ENCODE data around the gene STRN3. TPM values are rescaled to one million over a fixed set of nuclear protein-coding genes. Genes with fewer than 3 reads are reported as not detected.
A peak's percentile ranks its signal among the peaks of the same experiment; 100 is the strongest.

STRN3 gene
- total RNA-seq, 2 experiments from 2014 or later: 14.7 to 15.3 TPM

- H3K36me3 Mint-ChIP-seq (ENCODE audit: low read depth): peaks cover 5% of the 10 kb centered on the region
- H3K9me3 Mint-ChIP-seq: no peaks in the 10 kb centered on the region
- intact Hi-C loops (cut with micrococcal nuclease): no loop called here
- peaks cover 6% of the 10 kb centered on the region for H3K4me1 Mint-ChIP-seq (ENCODE audit: low read depth)
- CTCF ChIA-PET: interaction anchor here (1.0 to 2.1 kb wide), 2 partner anchors 12 to 53 kb away, joined by 3 to 5 read pairs; no protein-coding TSS in a partner anchor
- H3K27me3 Mint-ChIP-seq: no peaks in the 10 kb centered on the region
- ATAC-seq: peak; percentile 39
- no peak overlapping the region for H3K27ac Mint-ChIP-seq
- TF ChIP-seq CTCF (IDR thresholded peaks at IDR 0.05): no peak
- H3K4me3 Mint-ChIP-seq: no peak overlapping the region
- POLR2A ChIA-PET: no interaction called here
- no peak for DNase-seq
Measured at GRCh38 chr14:31038521-31039166, 12.5 kb upstream of the STRN3 start.

- no peaks in the 10 kb centered on the region for H3K9me3 Mint-ChIP-seq
- ChIA-PET POLR2A (no interaction called here), CTCF (interaction anchor here (2.1 kb wide), 1 partner anchor 11 kb away, joined by 5 read pairs; no protein-coding TSS in a partner anchor)
- no peak overlapping the region for H3K4me3 Mint-ChIP-seq
- no peak overlapping the region for H3K27ac Mint-ChIP-seq
- H3K27me3 Mint-ChIP-seq: no peaks in the 10 kb centered on the region
- DNase-seq (no peak), ATAC-seq (no peak)
- intact Hi-C loops (cut with micrococcal nuclease): no loop called here
- peaks cover 5% of the 10 kb centered on the region for H3K36me3 Mint-ChIP-seq (ENCODE audit: low read depth)
- TF ChIP-seq CTCF (IDR thresholded peaks at IDR 0.05): no peak
- H3K4me1 Mint-ChIP-seq (ENCODE audit: low read depth): peaks cover 8% of the 10 kb centered on the region
Measured at GRCh38 chr14:31037709-31038221, 11.6 kb upstream of the STRN3 start.

GRCh38 chr14:31036552-31036951 lies 10.4 kb upstream of the STRN3 start:
- POLR2A ChIA-PET: no interaction called here
- peaks cover 11% of the 10 kb centered on the region for H3K4me1 Mint-ChIP-seq (ENCODE audit: low read depth)
- intact Hi-C loops (cut with micrococcal nuclease): no loop called here
- no peak for TF ChIP-seq CTCF (IDR thresholded peaks at IDR 0.05)
- DNase-seq (no peak), ATAC-seq (no peak)
- H3K4me3 Mint-ChIP-seq: no peak overlapping the region
- CTCF ChIA-PET: no interaction called here
- no peaks in the 10 kb centered on the region for H3K9me3 Mint-ChIP-seq
- H3K27me3 Mint-ChIP-seq: no peaks in the 10 kb centered on the region
- no peak overlapping the region for H3K27ac Mint-ChIP-seq
- H3K36me3 Mint-ChIP-seq (ENCODE audit: low read depth): peaks cover 5% of the 10 kb centered on the region

GRCh38 chr14:31030469-31030868 lies 4.3 kb upstream of the STRN3 start:
- no peak overlapping the region for H3K27ac Mint-ChIP-seq
- no peak for DNase-seq
- no peaks in the 10 kb centered on the region for H3K27me3 Mint-ChIP-seq
- intact Hi-C loops (cut with micrococcal nuclease): no loop called here
- no peak for TF ChIP-seq CTCF (IDR thresholded peaks at IDR 0.05)
- ChIA-PET CTCF (no interaction called here), POLR2A (no interaction called here)
- no peaks in the 10 kb centered on the region for H3K36me3 Mint-ChIP-seq (ENCODE audit: low read depth)
- H3K4me1 Mint-ChIP-seq (ENCODE audit: low read depth): peaks cover 35% of the 10 kb centered on the region
- no peak overlapping the region for H3K4me3 Mint-ChIP-seq
- H3K9me3 Mint-ChIP-seq: no peaks in the 10 kb centered on the region
- ATAC-seq: no peak
